ENCODE data around the gene TP53BP1. TPM values are rescaled to one million over a fixed set of nuclear protein-coding genes. Genes with fewer than 3 reads are reported as not detected.

The TP53BP1 gene
- total RNA-seq, 1 donor from 2014 or later = 99.5 TPM

- Mint-ChIP-seq H3K9me3 (no peaks in the 10 kb centered on the region), H3K4me1 (no peaks in the 10 kb centered on the region), H3K4me3 (no peak overlapping the region), H3K27ac (ENCODE audit: unreplicated experiment) (no peak overlapping the region), H3K27me3 (ENCODE audit: low read depth) (no peaks in the 10 kb centered on the region), H3K36me3 (ENCODE audit: low read depth) (peaks cover 46% of the 10 kb centered on the region)
- TF ChIP-seq, protein P1, sequence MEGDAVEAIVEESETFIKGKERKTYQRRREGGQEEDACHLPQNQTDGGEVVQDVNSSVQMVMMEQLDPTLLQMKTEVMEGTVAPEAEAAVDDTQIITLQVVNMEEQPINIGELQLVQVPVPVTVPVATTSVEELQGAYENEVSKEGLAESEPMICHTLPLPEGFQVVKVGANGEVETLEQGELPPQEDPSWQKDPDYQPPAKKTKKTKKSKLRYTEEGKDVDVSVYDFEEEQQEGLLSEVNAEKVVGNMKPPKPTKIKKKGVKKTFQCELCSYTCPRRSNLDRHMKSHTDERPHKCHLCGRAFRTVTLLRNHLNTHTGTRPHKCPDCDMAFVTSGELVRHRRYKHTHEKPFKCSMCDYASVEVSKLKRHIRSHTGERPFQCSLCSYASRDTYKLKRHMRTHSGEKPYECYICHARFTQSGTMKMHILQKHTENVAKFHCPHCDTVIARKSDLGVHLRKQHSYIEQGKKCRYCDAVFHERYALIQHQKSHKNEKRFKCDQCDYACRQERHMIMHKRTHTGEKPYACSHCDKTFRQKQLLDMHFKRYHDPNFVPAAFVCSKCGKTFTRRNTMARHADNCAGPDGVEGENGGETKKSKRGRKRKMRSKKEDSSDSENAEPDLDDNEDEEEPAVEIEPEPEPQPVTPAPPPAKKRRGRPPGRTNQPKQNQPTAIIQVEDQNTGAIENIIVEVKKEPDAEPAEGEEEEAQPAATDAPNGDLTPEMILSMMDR (conservative IDR thresholded peaks at IDR 0.05) = no peak
- no peak for DNase-seq (ENCODE audit: low read depth, low spot score)
Observed at GRCh38 chr15:43412096-43412495, 80.9 kb downstream of the TP53BP1 start.

DNA sequence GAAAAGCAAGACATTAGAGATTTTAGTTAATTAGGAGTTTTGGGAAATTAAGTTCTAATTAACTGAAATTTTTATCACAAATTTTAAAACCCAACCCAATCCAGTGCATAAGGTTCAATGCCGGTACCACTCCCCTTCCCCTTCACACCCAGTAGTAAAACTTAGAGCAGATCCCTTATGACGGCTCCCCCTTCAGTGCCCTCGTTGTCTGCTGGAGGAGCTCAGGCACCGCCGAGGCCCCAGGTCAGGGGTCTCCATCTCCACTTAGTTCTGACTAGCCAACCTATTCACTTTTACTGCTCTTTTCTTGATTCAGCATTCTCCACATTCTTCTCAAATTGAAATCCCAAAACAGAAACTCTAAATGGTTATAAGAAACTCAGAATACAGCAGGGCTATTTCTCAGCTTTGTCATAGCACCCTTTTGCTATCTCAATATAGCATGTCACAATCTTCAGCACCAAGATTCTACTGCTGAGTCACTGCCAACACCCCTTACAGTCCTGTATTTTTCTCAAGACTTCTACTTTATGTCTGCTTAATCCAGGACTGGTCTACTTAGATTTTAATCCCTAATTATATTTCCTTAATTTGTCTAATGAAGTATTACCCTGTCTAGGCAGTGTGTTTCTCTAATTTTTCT lies 82.3 kb downstream of the TP53BP1 start:
- DNase-seq (ENCODE audit: low read depth, low spot score) = no peak
- no peak overlapping the region for H3K4me3 Mint-ChIP-seq
- H3K9me3 Mint-ChIP-seq = no peaks in the 10 kb centered on the region
- H3K27me3 Mint-ChIP-seq (ENCODE audit: low read depth) = no peaks in the 10 kb centered on the region
- TF ChIP-seq, protein P1 (conservative IDR thresholded peaks at IDR 0.05) = no peak
- peaks cover 51% of the 10 kb centered on the region for H3K36me3 Mint-ChIP-seq (ENCODE audit: low read depth)
- H3K4me1 Mint-ChIP-seq = no peaks in the 10 kb centered on the region
- peak overlapping the region; percentile 15 for H3K27ac Mint-ChIP-seq (ENCODE audit: unreplicated experiment)

- DNase-seq (ENCODE audit: low read depth, low spot score) = no peak
- no peak overlapping the region for H3K4me3 Mint-ChIP-seq
- H3K27ac Mint-ChIP-seq (ENCODE audit: unreplicated experiment) = no peak overlapping the region
- H3K9me3 Mint-ChIP-seq = no peaks in the 10 kb centered on the region
- TF ChIP-seq, protein P1 (conservative IDR thresholded peaks at IDR 0.05) = no peak
- H3K36me3 Mint-ChIP-seq (ENCODE audit: low read depth) = peaks cover 46% of the 10 kb centered on the region
- no peaks in the 10 kb centered on the region for H3K27me3 Mint-ChIP-seq (ENCODE audit: low read depth)
- no peaks in the 10 kb centered on the region for H3K4me1 Mint-ChIP-seq
Observed at GRCh38 chr15:43408789-43409188, 84.2 kb downstream of the TP53BP1 start.

GRCh38 chr15:43406808-43407207 lies 86.1 kb downstream of the TP53BP1 start:
- TF ChIP-seq, protein P1 (conservative IDR thresholded peaks at IDR 0.05) = no peak
- H3K4me3 Mint-ChIP-seq = no peak overlapping the region
- no peaks in the 10 kb centered on the region for H3K4me1 Mint-ChIP-seq
- H3K27me3 Mint-ChIP-seq (ENCODE audit: low read depth) = no peaks in the 10 kb centered on the region
- no peaks in the 10 kb centered on the region for H3K9me3 Mint-ChIP-seq
- no peak overlapping the region for H3K27ac Mint-ChIP-seq (ENCODE audit: unreplicated experiment)
- no peak for DNase-seq (ENCODE audit: low read depth, low spot score)
- peaks cover 45% of the 10 kb centered on the region for H3K36me3 Mint-ChIP-seq (ENCODE audit: low read depth)

DNA sequence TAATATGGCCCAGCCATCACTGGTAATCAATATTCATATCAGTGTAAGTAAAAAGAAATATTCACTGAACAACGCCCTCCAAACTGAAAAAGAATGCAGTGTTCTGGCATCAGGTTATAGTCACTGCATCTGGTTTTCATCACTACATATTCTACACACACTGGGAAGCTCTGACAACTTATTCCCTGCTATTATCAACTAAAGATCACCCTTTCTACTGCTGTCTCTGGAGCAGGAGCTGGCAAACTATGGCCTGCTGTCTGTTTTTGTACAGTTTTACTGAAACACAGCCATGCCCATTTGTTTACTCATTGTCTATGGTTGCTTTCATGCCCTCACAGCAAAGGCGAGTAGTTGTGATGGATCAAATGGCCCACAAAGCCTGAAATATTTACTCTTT lies 86.8 kb downstream of the TP53BP1 start:
- no peak overlapping the region for H3K27ac Mint-ChIP-seq (ENCODE audit: unreplicated experiment)
- H3K36me3 Mint-ChIP-seq (ENCODE audit: low read depth) = peaks cover 48% of the 10 kb centered on the region
- H3K4me1 Mint-ChIP-seq = no peaks in the 10 kb centered on the region
- TF ChIP-seq, protein P1 (conservative IDR thresholded peaks at IDR 0.05) = no peak
- H3K9me3 Mint-ChIP-seq = no peaks in the 10 kb centered on the region
- DNase-seq (ENCODE audit: low read depth, low spot score) = no peak
- H3K4me3 Mint-ChIP-seq = no peak overlapping the region
- no peaks in the 10 kb centered on the region for H3K27me3 Mint-ChIP-seq (ENCODE audit: low read depth)
